GM12878 (cell line): ENCODE data around the gene DNAH11. TPM values are rescaled to one million over a fixed set of nuclear protein-coding genes. Genes with fewer than 3 reads are reported as not detected.

ENCODE experiments used
- ATAC-seq: fragments of 200-7000 bp; cut with Tn5 transposase; 3 replicates; pipeline ENCODE4 v1.9.1; 2020; ENCODE audit warnings: mild to moderate bottlenecking, moderate library complexity
- BruUV-seq: library from RNA; stranded (reverse); fragments of 400-500 nt; replicated peaks from 2 replicates; lab custom pipeline; 2021; lab: Mats Ljungman, UMichigan
- CTCF ChIA-PET: fragments of 300-600 bp; sonication (Branson Sonifier 250); formaldehyde crosslinking; extraction: SDS; loops from one replicate; lab custom pipeline; 2021; ENCODE audit warnings: inconsistent platforms; lab: Yijun Ruan, JAX
- POLR2A ChIA-PET: fragments of 350-600 bp; formaldehyde crosslinking; extraction: SDS; loops from one replicate; lab custom pipeline; 2021; ENCODE audit warnings: inconsistent platforms; lab: Charles Lee
- RAD21 ChIA-PET: fragments of 300-600 bp; sonication (Branson Sonifier 250); formaldehyde crosslinking; loops from one replicate; lab custom pipeline; 2023; ENCODE audit warnings: antibody characterized with exemption; ENCODE audit not compliant: unreplicated experiment; lab: Charles Lee
- SMC1A ChIA-PET: fragments of 300-600 bp; sonication (Branson Sonifier 250); formaldehyde crosslinking; loops from one replicate; lab custom pipeline; 2023; ENCODE audit not compliant: unreplicated experiment, uncharacterized antibody; lab: Charles Lee
- DNase-seq: peaks from one replicate; pipeline ENCODE4 v3.0.0-alpha.2; 2011; ENCODE audit warnings: low read depth, low spot score
- FAIRE-seq: peaks from 3 replicates; lab custom pipeline; 2011; peaks lifted over from hg19 to GRCh38; lab: Jason Lieb, UNC
- H2AFZ ChIP-seq: 2 replicates; pipeline ENCODE4 v1.6.0; 2011; ENCODE audit warnings: low read depth, low read length, control low read depth; ENCODE audit not compliant: control insufficient read depth
- H3K27ac ChIP-seq: 2 replicates; pipeline ENCODE4 v1.5.1; 2011; ENCODE audit warnings: control low read depth; ENCODE audit not compliant: control insufficient read depth, insufficient read depth
- H3K27me3 ChIP-seq, 2 experiments: replicated peaks in 1 of 2; 2 replicates each; pipeline versions ENCODE4 v1.6.0 to v1.6.1; 2011; ENCODE audit warnings: low read length in 1 of 2; ENCODE audit not compliant: control insufficient read depth in 2 of 2, insufficient read depth in 2 of 2
- H3K36me3 ChIP-seq, 2 experiments: 2 replicates each; pipeline ENCODE4 v1.5.1; 2011; ENCODE audit warnings: low read length in 1 of 2; ENCODE audit not compliant: control insufficient read depth in 2 of 2, insufficient read depth in 2 of 2
- H3K4me1 ChIP-seq: 2 replicates; pipeline ENCODE4 v1.6.1; 2011; ENCODE audit warnings: mild to moderate bottlenecking, low read length, moderate library complexity, mixed read lengths; ENCODE audit not compliant: control insufficient read depth, insufficient read depth
- H3K4me2 ChIP-seq: 2 replicates; pipeline ENCODE4 v1.6.0; 2011; ENCODE audit warnings: control low read depth; ENCODE audit not compliant: control insufficient read depth, insufficient read depth
- H3K4me3 ChIP-seq: fragments of 200-600 bp; sonication (generic); 2 replicates; pipeline ENCODE4 v1.5.1; 2016
- H3K79me2 ChIP-seq: 2 replicates; pipeline ENCODE4 v1.6.0; 2011; ENCODE audit warnings: low read length; ENCODE audit not compliant: control insufficient read depth, insufficient read depth
- H3K9ac ChIP-seq: 2 replicates; pipeline ENCODE4 v1.8.0; 2011; ENCODE audit warnings: low read length, control low read depth, mixed read lengths; ENCODE audit not compliant: control insufficient read depth, insufficient read depth
- H3K9me3 ChIP-seq: replicated peaks from 3 replicates; pipeline ENCODE4 v1.5.1; 2011; ENCODE audit warnings: mild to moderate bottlenecking, low read length; ENCODE audit not compliant: control insufficient read depth, insufficient read depth
- H4K20me1 ChIP-seq: 2 replicates; pipeline ENCODE4 v1.6.0; 2011; ENCODE audit not compliant: control insufficient read depth, insufficient read depth
- ATF7 ChIP-seq: fragments of 450-650 bp; IDR thresholded peaks from 2 replicates; pipeline ENCODE4 v1.6.1; 2016; ENCODE audit warnings: low read depth, mild to moderate bottlenecking
- KLF5 ChIP-seq: fragments of 450-650 bp; IDR thresholded peaks from 2 replicates; pipeline ENCODE4 v1.6.1; 2014; ENCODE audit warnings: mild to moderate bottlenecking; ENCODE audit not compliant: partially characterized antibody
- MEF2B ChIP-seq: fragments of 450-650 bp; IDR thresholded peaks from 2 replicates; pipeline ENCODE4 v1.6.1; 2018; ENCODE audit warnings: mild to moderate bottlenecking, moderate library complexity; ENCODE audit not compliant: partially characterized antibody, poor library complexity, severe bottlenecking
- NR2C1 ChIP-seq: fragments of 450-650 bp; IDR thresholded peaks from 2 replicates; pipeline ENCODE4 v1.6.1; 2017; ENCODE audit warnings: antibody characterized with exemption, mild to moderate bottlenecking, moderate library complexity
- WGBS: methylation state at CpG from one replicate; pipeline ENCODE4 v1.1.6; 2016; ENCODE audit warnings: low lambda C conversion rate; ENCODE audit not compliant: insufficient replicate concordance, insufficient coverage; ENCODE audit errors: missing lambda C conversion rate; 5-methylcytosine and 5-hydroxymethylcytosine counted together
- in situ Hi-C: fragments of 300-500 bp; cut with MboI; formaldehyde crosslinking; loops from 9 replicates; pipeline ENCODE4 v1.14.3; 2018; ENCODE audit warnings: mixed read lengths
- intact Hi-C: fragments of 100-400 bp; cut with micrococcal nuclease; formaldehyde crosslinking; loops from one replicate; pipeline ENCODE4 v1.14.2; 2022; ENCODE audit not compliant: unreplicated experiment
- polyA plus RNA-seq, 11 experiments: library from polyadenylated mRNA; depleted of rRNA in 4 of 11; unstranded in 6 of 11; stranded (reverse) in 5 of 11; fragments of >200 nt; fragmentation: Nextera tagmentation in 4 of 11; fragmentation: Illumina TruSeq in 1 of 11; extraction: Ambion mirVana in 4 of 11; extraction: Trizol in 1 of 11; gene quantifications; 1 replicate in 1 of 11; 2 replicates in 10 of 11; pipeline versions ENCODE4 v1.2.1 to v1.2.3, GENCODE V29; 2011 to 2016; ENCODE audit warnings: inconsistent platforms in 2 of 11, missing spikeins in 2 of 11, low read depth in 1 of 11
- total RNA-seq, 4 experiments: library from RNA; depleted of rRNA in 3 of 4; stranded (reverse); fragments of >200 nt in 3 of 4; fragmentation: Illumina TruSeq in 1 of 4; extraction: Trizol in 1 of 4; gene quantifications; 2 replicates each; pipeline versions ENCODE4 v1.2.1 to v1.2.3, GENCODE V29; 2013 to 2021
- TF ChIP-seq, protein P1 (sequence below): IDR thresholded peaks from 2 replicates; pipeline ENCODE4 v1.6.1; 2012; ENCODE audit warnings: low read depth, low read length, improper control_type of control experiment
- TF ChIP-seq, protein P2 (sequence below): IDR thresholded peaks from 2 replicates; pipeline ENCODE4 v1.6.1; 2011; ENCODE audit warnings: low read depth, mild to moderate bottlenecking, low read length, moderate library complexity, borderline replicate concordance; ENCODE audit errors: extremely low read depth
- TF ChIP-seq, protein P3 (sequence below): IDR thresholded peaks from 2 replicates; pipeline ENCODE4 v1.6.1; 2011; ENCODE audit warnings: borderline replicate concordance, low read depth, mild to moderate bottlenecking, moderate library complexity, mixed read lengths, low read length; ENCODE audit not compliant: insufficient read depth; ENCODE audit errors: extremely low read length
- TF ChIP-seq, protein P4 (sequence below): fragments of 450-650 bp; IDR thresholded peaks from 2 replicates; pipeline ENCODE4 v1.6.1; 2016; ENCODE audit warnings: mild to moderate bottlenecking, moderate library complexity, borderline replicate concordance

Gene DNAH11
- total and polyA plus RNA-seq, 10 of the 15 experiments (the other 5 are each of a cell fraction or from before 2014, with no cell fraction given): 0.03 to 0.56 (median 0.10) TPM

DNA sequence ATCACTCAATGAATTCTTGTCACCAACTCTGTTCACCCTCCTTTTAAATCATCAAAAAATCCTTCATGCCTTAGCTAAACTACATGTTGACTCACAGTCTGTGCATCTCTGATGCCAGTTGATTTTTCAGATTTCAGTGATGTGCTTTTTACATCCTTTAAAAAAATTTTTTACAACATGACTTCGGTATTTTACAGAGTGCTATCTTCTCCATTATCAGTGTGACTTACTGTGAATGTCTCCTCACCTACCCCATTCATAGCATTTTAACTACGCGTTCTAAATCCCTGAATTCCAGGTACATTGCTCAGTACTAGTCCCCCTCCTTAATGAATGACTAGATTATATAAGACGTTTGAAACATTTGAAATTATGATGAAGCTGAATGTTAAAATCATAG is 98.7 kb downstream of the DNAH11 start (continued):
- TF ChIP-seq, protein P1, sequence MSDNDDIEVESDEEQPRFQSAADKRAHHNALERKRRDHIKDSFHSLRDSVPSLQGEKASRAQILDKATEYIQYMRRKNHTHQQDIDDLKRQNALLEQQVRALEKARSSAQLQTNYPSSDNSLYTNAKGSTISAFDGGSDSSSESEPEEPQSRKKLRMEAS: no peak
- no peak for TF ChIP-seq MEF2B
- no peak for TF ChIP-seq KLF5
- TF ChIP-seq, all 136 proteins: peak for 0

DNA sequence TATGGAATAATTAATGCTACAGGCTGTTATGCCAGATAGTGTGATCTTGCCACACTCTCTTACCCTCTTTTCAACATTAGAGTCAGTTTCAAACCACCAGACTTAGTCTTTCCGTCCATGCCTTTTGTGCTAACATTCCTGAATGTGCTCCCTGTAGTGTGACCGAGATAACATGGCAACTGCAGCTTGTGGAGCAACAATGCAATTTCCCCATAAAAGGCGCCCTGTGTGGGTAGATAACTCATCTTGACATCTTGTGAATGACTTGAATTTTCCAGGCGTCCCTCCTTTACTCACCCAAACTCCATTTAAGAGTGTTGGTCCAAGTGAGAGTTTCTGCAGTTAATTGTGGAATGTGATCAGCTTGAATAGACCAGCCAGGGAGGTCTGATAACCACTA is 99.6 kb downstream of the DNAH11 start:
- 18% methylated on average over 4 of the region's 4 CpGs for WGBS
- Histone ChIP-seq H3K79me2 (no peaks in the 10 kb centered on the region), H3K36me3 (no peaks in the 10 kb centered on the region), H3K27ac (no peak overlapping the region), H3K9ac (no peak overlapping the region), H3K4me1 (no peaks in the 10 kb centered on the region), H2AFZ (no peak overlapping the region), H3K4me3 (no peak overlapping the region), H3K9me3 (no peaks in the 10 kb centered on the region; the same call in 2 of the 3 replicates), H3K27me3 (peaks cover 0 to 2% of the 10 kb centered on the region in 2 experiments; a peak in 1 of 4 replicates), H4K20me1 (no peaks in the 10 kb centered on the region)
- no TSS peak for BruUV-seq
- ChIA-PET SMC1A (no interaction called here), CTCF (interaction anchor here (0.9 to 1.0 kb wide), 2 partner anchors 15 to 62 kb away, joined by 3 read pairs; no protein-coding TSS in a partner anchor), POLR2A (no interaction called here), RAD21 (no interaction called here)
- no peak for FAIRE-seq
- intact Hi-C loops: no loop called here
- in situ Hi-C loops: no loop called here
- TF ChIP-seq, protein P2, sequence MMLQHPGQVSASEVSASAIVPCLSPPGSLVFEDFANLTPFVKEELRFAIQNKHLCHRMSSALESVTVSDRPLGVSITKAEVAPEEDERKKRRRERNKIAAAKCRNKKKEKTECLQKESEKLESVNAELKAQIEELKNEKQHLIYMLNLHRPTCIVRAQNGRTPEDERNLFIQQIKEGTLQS: no peak
- TF ChIP-seq NR2C1: no peak
- TF ChIP-seq, protein P3, sequence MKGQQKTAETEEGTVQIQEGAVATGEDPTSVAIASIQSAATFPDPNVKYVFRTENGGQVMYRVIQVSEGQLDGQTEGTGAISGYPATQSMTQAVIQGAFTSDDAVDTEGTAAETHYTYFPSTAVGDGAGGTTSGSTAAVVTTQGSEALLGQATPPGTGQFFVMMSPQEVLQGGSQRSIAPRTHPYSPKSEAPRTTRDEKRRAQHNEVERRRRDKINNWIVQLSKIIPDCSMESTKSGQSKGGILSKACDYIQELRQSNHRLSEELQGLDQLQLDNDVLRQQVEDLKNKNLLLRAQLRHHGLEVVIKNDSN: no peak
- no peak for TF ChIP-seq KLF5
- no peak for TF ChIP-seq ATF7
- TF ChIP-seq, protein P4, sequence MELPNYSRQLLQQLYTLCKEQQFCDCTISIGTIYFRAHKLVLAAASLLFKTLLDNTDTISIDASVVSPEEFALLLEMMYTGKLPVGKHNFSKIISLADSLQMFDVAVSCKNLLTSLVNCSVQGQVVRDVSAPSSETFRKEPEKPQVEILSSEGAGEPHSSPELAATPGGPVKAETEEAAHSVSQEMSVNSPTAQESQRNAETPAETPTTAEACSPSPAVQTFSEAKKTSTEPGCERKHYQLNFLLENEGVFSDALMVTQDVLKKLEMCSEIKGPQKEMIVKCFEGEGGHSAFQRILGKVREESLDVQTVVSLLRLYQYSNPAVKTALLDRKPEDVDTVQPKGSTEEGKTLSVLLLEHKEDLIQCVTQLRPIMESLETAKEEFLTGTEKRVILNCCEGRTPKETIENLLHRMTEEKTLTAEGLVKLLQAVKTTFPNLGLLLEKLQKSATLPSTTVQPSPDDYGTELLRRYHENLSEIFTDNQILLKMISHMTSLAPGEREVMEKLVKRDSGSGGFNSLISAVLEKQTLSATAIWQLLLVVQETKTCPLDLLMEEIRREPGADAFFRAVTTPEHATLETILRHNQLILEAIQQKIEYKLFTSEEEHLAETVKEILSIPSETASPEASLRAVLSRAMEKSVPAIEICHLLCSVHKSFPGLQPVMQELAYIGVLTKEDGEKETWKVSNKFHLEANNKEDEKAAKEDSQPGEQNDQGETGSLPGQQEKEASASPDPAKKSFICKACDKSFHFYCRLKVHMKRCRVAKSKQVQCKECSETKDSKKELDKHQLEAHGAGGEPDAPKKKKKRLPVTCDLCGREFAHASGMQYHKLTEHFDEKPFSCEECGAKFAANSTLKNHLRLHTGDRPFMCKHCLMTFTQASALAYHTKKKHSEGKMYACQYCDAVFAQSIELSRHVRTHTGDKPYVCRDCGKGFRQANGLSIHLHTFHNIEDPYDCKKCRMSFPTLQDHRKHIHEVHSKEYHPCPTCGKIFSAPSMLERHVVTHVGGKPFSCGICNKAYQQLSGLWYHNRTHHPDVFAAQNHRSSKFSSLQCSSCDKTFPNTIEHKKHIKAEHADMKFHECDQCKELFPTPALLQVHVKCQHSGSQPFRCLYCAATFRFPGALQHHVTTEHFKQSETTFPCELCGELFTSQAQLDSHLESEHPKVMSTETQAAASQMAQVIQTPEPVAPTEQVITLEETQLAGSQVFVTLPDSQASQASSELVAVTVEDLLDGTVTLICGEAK: no peak
- TF ChIP-seq, all 136 proteins: peak for 0
- DNase-seq (no peak), ATAC-seq (no peak)
- H3K4me2 ChIP-seq: no peak overlapping the region
